ENCODE results near the gene TNPO2. TPM values are rescaled to one million over a fixed set of nuclear protein-coding genes. Genes with fewer than 3 reads are reported as not detected.

The TNPO2 gene
- total and polyA plus RNA-seq, 2 of the 13 experiments (the other 11 are each of a cell fraction or from before 2014, with no cell fraction given) = 31.7 to 61.0 TPM

GRCh38 chr19:12757544-12758274 is 34.0 kb upstream of the TNPO2 start (continued):
- TF ChIP-seq ZNF276 (CRISPR knock-in tag; IDR thresholded peaks at IDR 0.05; ENCODE audit: low read depth) (no peak), PAX8 (CRISPR knock-in tag; IDR thresholded peaks at IDR 0.05; ENCODE audit: borderline replicate concordance) (no peak), ZFAT (CRISPR knock-in tag; conservative IDR thresholded peaks at IDR 0.05) (no peak), FOXK2 (IDR thresholded peaks at IDR 0.05) (no peak), BORCS8-MEF2B (CRISPR knock-in tag; IDR thresholded peaks at IDR 0.05) (no peak; the same call in 1 of the 2 replicates), MBNL3 (CRISPR knock-in tag; conservative IDR thresholded peaks at IDR 0.05) (no peak), ZNF761 (CRISPR knock-in tag; conservative IDR thresholded peaks at IDR 0.05) (no peak), FOXK1 (CRISPR knock-in tag; IDR thresholded peaks at IDR 0.05; ENCODE audit: borderline replicate concordance, low read depth) (no peak), ARID2 (CRISPR knock-in tag; IDR thresholded peaks at IDR 0.05; ENCODE audit: borderline replicate concordance) (no peak), MBD4 (IDR thresholded peaks at IDR 0.05; ENCODE audit: borderline replicate concordance, low read length) (no peak), ZNF737 (CRISPR knock-in tag; IDR thresholded peaks at IDR 0.05; ENCODE audit: borderline replicate concordance) (no peak), NR2F2 (IDR thresholded peaks at IDR 0.05; ENCODE audit: borderline replicate concordance, low read depth) (no peak), ZNF891 (CRISPR knock-in tag; IDR thresholded peaks at IDR 0.05) (no peak), ZNF670 (CRISPR knock-in tag; IDR thresholded peaks at IDR 0.05; ENCODE audit: borderline replicate concordance) (no peak)
- TF ChIP-seq, protein P1, sequence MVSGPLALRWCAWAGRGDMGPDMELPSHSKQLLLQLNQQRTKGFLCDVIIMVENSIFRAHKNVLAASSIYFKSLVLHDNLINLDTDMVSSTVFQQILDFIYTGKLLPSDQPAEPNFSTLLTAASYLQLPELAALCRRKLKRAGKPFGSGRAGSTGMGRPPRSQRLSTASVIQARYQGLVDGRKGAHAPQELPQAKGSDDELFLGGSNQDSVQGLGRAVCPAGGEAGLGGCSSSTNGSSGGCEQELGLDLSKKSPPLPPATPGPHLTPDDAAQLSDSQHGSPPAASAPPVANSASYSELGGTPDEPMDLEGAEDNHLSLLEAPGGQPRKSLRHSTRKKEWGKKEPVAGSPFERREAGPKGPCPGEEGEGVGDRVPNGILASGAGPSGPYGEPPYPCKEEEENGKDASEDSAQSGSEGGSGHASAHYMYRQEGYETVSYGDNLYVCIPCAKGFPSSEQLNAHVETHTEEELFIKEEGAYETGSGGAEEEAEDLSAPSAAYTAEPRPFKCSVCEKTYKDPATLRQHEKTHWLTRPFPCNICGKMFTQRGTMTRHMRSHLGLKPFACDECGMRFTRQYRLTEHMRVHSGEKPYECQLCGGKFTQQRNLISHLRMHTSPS (CRISPR knock-in tag; IDR thresholded peaks at IDR 0.05; ENCODE audit: low read depth) = peak; percentile 12; the same call in 1 of the 2 replicates
- TF ChIP-seq, protein P2, sequence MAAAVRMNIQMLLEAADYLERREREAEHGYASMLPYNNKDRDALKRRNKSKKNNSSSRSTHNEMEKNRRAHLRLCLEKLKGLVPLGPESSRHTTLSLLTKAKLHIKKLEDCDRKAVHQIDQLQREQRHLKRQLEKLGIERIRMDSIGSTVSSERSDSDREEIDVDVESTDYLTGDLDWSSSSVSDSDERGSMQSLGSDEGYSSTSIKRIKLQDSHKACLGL (CRISPR knock-in tag; IDR thresholded peaks at IDR 0.05) = peak; percentile 64; the same call in 1 of the 2 replicates
- TF ChIP-seq, protein P3, sequence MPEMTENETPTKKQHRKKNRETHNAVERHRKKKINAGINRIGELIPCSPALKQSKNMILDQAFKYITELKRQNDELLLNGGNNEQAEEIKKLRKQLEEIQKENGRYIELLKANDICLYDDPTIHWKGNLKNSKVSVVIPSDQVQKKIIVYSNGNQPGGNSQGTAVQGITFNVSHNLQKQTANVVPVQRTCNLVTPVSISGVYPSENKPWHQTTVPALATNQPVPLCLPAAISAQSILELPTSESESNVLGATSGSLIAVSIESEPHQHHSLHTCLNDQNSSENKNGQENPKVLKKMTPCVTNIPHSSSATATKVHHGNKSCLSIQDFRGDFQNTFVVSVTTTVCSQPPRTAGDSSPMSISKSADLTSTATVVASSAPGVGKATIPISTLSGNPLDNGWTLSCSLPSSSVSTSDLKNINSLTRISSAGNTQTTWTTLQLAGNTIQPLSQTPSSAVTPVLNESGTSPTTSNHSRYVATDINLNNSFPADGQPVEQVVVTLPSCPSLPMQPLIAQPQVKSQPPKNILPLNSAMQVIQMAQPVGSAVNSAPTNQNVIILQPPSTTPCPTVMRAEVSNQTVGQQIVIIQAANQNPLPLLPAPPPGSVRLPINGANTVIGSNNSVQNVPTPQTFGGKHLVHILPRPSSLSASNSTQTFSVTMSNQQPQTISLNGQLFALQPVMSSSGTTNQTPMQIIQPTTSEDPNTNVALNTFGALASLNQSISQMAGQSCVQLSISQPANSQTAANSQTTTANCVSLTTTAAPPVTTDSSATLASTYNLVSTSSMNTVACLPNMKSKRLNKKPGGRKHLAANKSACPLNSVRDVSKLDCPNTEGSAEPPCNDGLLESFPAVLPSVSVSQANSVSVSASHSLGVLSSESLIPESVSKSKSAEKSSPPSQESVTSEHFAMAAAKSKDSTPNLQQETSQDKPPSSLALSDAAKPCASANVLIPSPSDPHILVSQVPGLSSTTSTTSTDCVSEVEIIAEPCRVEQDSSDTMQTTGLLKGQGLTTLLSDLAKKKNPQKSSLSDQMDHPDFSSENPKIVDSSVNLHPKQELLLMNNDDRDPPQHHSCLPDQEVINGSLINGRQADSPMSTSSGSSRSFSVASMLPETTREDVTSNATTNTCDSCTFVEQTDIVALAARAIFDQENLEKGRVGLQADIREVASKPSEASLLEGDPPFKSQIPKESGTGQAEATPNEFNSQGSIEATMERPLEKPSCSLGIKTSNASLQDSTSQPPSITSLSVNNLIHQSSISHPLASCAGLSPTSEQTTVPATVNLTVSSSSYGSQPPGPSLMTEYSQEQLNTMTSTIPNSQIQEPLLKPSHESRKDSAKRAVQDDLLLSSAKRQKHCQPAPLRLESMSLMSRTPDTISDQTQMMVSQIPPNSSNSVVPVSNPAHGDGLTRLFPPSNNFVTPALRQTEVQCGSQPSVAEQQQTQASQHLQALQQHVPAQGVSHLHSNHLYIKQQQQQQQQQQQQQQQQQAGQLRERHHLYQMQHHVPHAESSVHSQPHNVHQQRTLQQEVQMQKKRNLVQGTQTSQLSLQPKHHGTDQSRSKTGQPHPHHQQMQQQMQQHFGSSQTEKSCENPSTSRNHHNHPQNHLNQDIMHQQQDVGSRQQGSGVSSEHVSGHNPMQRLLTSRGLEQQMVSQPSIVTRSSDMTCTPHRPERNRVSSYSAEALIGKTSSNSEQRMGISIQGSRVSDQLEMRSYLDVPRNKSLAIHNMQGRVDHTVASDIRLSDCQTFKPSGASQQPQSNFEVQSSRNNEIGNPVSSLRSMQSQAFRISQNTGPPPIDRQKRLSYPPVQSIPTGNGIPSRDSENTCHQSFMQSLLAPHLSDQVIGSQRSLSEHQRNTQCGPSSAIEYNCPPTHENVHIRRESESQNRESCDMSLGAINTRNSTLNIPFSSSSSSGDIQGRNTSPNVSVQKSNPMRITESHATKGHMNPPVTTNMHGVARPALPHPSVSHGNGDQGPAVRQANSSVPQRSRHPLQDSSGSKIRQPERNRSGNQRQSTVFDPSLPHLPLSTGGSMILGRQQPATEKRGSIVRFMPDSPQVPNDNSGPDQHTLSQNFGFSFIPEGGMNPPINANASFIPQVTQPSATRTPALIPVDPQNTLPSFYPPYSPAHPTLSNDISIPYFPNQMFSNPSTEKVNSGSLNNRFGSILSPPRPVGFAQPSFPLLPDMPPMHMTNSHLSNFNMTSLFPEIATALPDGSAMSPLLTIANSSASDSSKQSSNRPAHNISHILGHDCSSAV (CRISPR knock-in tag; IDR thresholded peaks at IDR 0.05; ENCODE audit: borderline replicate concordance) = no peak
